ENCODE measurements around the gene PRKN. TPM values are rescaled to one million over a fixed set of nuclear protein-coding genes. Genes with fewer than 3 reads are reported as not detected.

Gene PRKN
- total RNA-seq, 4 donors from 2014 or later, result 4.5 to 12.3 (median 9.0) TPM

GRCh38 chr6:162711376-162711775 is 16.2 kb downstream of the PRKN start:
- Histone ChIP-seq H3K4me1 (peaks cover 0 to 1% (median 0%) of the 10 kb centered on the region in 4 donors), H3K9me3 (no peaks in the 10 kb centered on the region), H3K27me3 (no peaks in the 10 kb centered on the region), H3K4me3 (no peak overlapping the region), H3K36me3 (no peaks in the 10 kb centered on the region), H3K27ac (no peak overlapping the region)
- TF ChIP-seq POLR2AphosphoS5 (IDR thresholded peaks at IDR 0.05) (no peak), CTCF (IDR thresholded peaks at IDR 0.05) (no peak), POLR2A (IDR thresholded peaks at IDR 0.05) (no peak)
- in situ Hi-C loops (cut with MboI; ENCODE audit: low pct_ligation_motif_present in 1 of 4, low pct_unique_long_range_greater_than_20kb in 1 of 4, low sequenced_read_pairs in 3 of 4) (no loop called here), intact Hi-C loops (cut with DNase I; ENCODE audit: low total_unique reads) (no loop called here)
- WGBS, 2 donors (ENCODE audit: low coverage in 1 of 2), result 88 to 90% methylated on average over 3 to 4 of the region's 4 CpGs
- DNase-seq, result no peak

- H3K9me3 ChIP-seq, result no peaks in the 10 kb centered on the region
Measured at GRCh38 chr6:162710936-162711335, 16.6 kb downstream of the PRKN start.

GRCh38 chr6:162710419-162710818 is 17.1 kb downstream of the PRKN start:
- Histone ChIP-seq H3K4me1 (peaks cover 0 to 10% (median 0%) of the 10 kb centered on the region in 4 donors), H3K27ac (no peak overlapping the region), H3K27me3 (no peaks in the 10 kb centered on the region), H3K9me3 (no peaks in the 10 kb centered on the region), H3K36me3 (no peaks in the 10 kb centered on the region), H3K4me3 (no peak overlapping the region)
- 95 to 100% methylated on average over 1 of the region's 1 CpG for WGBS, 2 donors (ENCODE audit: low coverage in 1 of 2)
- in situ Hi-C loops (cut with MboI; ENCODE audit: low pct_ligation_motif_present in 1 of 4, low pct_unique_long_range_greater_than_20kb in 1 of 4, low sequenced_read_pairs in 3 of 4) (no loop called here), intact Hi-C loops (cut with DNase I; ENCODE audit: low total_unique reads) (no loop called here)
- no peak for TF ChIP-seq EP300 (IDR thresholded peaks at IDR 0.05; ENCODE audit: low read depth)
- TF ChIP-seq POLR2A (IDR thresholded peaks at IDR 0.05), result no peak
- no peak for TF ChIP-seq CTCF (IDR thresholded peaks at IDR 0.05)
- no peak for DNase-seq

More at GRCh38 chr6:162710936-162711335, 16.6 kb downstream of the PRKN start:
- Histone ChIP-seq H3K27me3 (no peaks in the 10 kb centered on the region), H3K27ac (no peak overlapping the region), H3K4me3 (no peak overlapping the region), H3K36me3 (no peaks in the 10 kb centered on the region), H3K4me1 (peaks cover 0 to 6% (median 0%) of the 10 kb centered on the region in 4 donors)
- DNase-seq, result no peak
- TF ChIP-seq CTCF (IDR thresholded peaks at IDR 0.05) (no peak), EP300 (IDR thresholded peaks at IDR 0.05; ENCODE audit: low read depth) (no peak), POLR2A (IDR thresholded peaks at IDR 0.05) (no peak), POLR2AphosphoS5 (IDR thresholded peaks at IDR 0.05) (no peak)
- intact Hi-C loops (cut with DNase I; ENCODE audit: low total_unique reads) (no loop called here), in situ Hi-C loops (cut with MboI; ENCODE audit: low pct_ligation_motif_present in 1 of 4, low pct_unique_long_range_greater_than_20kb in 1 of 4, low sequenced_read_pairs in 3 of 4) (no loop called here)
- 79% methylated on average over 2 of the region's 2 CpGs; no CpG with 5 or more reads in 1 of the 2 donors for WGBS, 2 donors (ENCODE audit: low coverage in 1 of 2)

GRCh38 chr6:162709431-162709830 is 18.1 kb downstream of the PRKN start:
- H3K27ac ChIP-seq, result no peak overlapping the region
- no peak overlapping the region for H3K4me3 ChIP-seq
- H3K27me3 ChIP-seq, result no peaks in the 10 kb centered on the region
- in situ Hi-C loops (cut with MboI; ENCODE audit: low pct_ligation_motif_present in 1 of 4, low pct_unique_long_range_greater_than_20kb in 1 of 4, low sequenced_read_pairs in 3 of 4) (no loop called here), intact Hi-C loops (cut with DNase I; ENCODE audit: low total_unique reads) (no loop called here)
- no peaks in the 10 kb centered on the region for H3K36me3 ChIP-seq
- TF ChIP-seq POLR2AphosphoS5 (IDR thresholded peaks at IDR 0.05), result no peak
- no peak for TF ChIP-seq EP300 (IDR thresholded peaks at IDR 0.05; ENCODE audit: low read depth)
- TF ChIP-seq CTCF (IDR thresholded peaks at IDR 0.05), result no peak
- no peak for TF ChIP-seq POLR2A (IDR thresholded peaks at IDR 0.05)
- H3K9me3 ChIP-seq, result no peaks in the 10 kb centered on the region
- no peak for DNase-seq
- 61 to 63% methylated on average over 4 of the region's 4 CpGs for WGBS, 2 donors (ENCODE audit: low coverage in 1 of 2)
- peaks cover 0 to 10% (median 0%) of the 10 kb centered on the region in 4 donors for H3K4me1 ChIP-seq
